Measurements from ENCODE around the gene MND1. TPM values are rescaled to one million over a fixed set of nuclear protein-coding genes. Genes with fewer than 3 reads are reported as not detected.

MND1 gene
- total RNA-seq, 1 donor from 2014 or later, result 1.00 TPM

- Histone ChIP-seq H3K4me1 (ENCODE audit: insufficient read depth, low read length) (peaks cover 18% of the 10 kb centered on the region), H3K27ac (ENCODE audit: low read depth, low read length) (peak overlapping the region; percentile 73), H4K20me1 (ENCODE audit: insufficient read depth, low read length) (no peaks in the 10 kb centered on the region), H3K4me2 (ENCODE audit: low read length) (peak overlapping the region; percentile 91), H3K4me3 (ENCODE audit: insufficient read depth, low read depth, low read length) (peak overlapping the region; percentile 74), H2AFZ (ENCODE audit: low read depth, low read length) (peak overlapping the region; percentile 90), H3K9me3 (ENCODE audit: insufficient read depth, low read depth, low read length) (no peaks in the 10 kb centered on the region), H3K36me3 (ENCODE audit: insufficient read depth, low read length) (no peaks in the 10 kb centered on the region), H3K27me3 (ENCODE audit: insufficient read depth, low read length) (no peaks in the 10 kb centered on the region), H3K79me2 (ENCODE audit: insufficient read depth, low read length) (peaks cover 4% of the 10 kb centered on the region), H3K9ac (ENCODE audit: low read length) (peak overlapping the region; percentile 88)
- H3K27ac Mint-ChIP-seq (ENCODE audit: unreplicated experiment), result peak overlapping the region; percentile 16
- H3K4me1 Mint-ChIP-seq (ENCODE audit: low read depth, unreplicated experiment), result peaks cover 22% of the 10 kb centered on the region
- H3K27me3 Mint-ChIP-seq (ENCODE audit: low read depth, unreplicated experiment), result no peaks in the 10 kb centered on the region
- TF ChIP-seq EZH2 (IDR thresholded peaks at IDR 0.05; ENCODE audit: insufficient read depth, low read length) (no peak), CTCF (IDR thresholded peaks at IDR 0.05; ENCODE audit: insufficient read depth, low read depth, low read length) (no peak)
- FAIRE-seq (no peak), DNase-seq (ENCODE audit: low read depth) (peak; percentile 45)
- peak overlapping the region; percentile 91 for H3K4me3 Mint-ChIP-seq (ENCODE audit: unreplicated experiment)
- H3K36me3 Mint-ChIP-seq (ENCODE audit: low read depth, unreplicated experiment), result no peaks in the 10 kb centered on the region
- no peaks in the 10 kb centered on the region for H3K9me3 Mint-ChIP-seq (ENCODE audit: unreplicated experiment)
These were observed 809 bp downstream of the MND1 start for GRCh38 chr4:153345012-153345981.

DNA sequence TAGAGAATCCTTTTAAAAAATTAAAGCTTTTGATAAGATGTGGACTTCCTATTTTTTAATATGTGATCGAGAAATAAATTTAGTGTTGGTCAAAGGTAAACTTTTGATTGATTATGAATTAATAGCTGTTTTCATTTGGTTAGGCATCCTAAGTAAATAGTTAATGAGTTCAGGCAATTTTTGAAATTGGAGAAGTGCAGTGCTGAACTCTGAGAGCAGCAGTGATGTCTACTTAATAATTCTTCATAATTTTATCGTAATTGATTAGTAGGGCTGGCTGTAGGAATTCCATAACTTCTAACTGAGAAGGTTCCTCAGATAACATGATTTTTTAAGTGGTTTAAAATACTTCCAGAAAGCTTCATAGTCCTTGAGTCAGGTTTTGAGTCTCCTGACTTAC lies 1.5 kb downstream of the MND1 start:
- peaks cover 18% of the 10 kb centered on the region for H3K4me1 ChIP-seq (ENCODE audit: insufficient read depth, low read length)
- Mint-ChIP-seq H3K36me3 (ENCODE audit: low read depth, unreplicated experiment) (no peaks in the 10 kb centered on the region), H3K27me3 (ENCODE audit: low read depth, unreplicated experiment) (no peaks in the 10 kb centered on the region), H3K27ac (ENCODE audit: unreplicated experiment) (no peak overlapping the region), H3K9me3 (ENCODE audit: unreplicated experiment) (no peaks in the 10 kb centered on the region), H3K4me3 (ENCODE audit: unreplicated experiment) (peak overlapping the region; percentile 91), H3K4me1 (ENCODE audit: low read depth, unreplicated experiment) (peaks cover 22% of the 10 kb centered on the region)
- DNase-seq (ENCODE audit: low read depth) (no peak), FAIRE-seq (no peak)
- peak overlapping the region; percentile 74 for H3K4me3 ChIP-seq (ENCODE audit: insufficient read depth, low read depth, low read length)
- H2AFZ ChIP-seq (ENCODE audit: low read depth, low read length), result no peak overlapping the region
- no peak for TF ChIP-seq EZH2 (IDR thresholded peaks at IDR 0.05; ENCODE audit: insufficient read depth, low read length)
- TF ChIP-seq CTCF (IDR thresholded peaks at IDR 0.05; ENCODE audit: insufficient read depth, low read depth, low read length), result no peak
- H3K4me2 ChIP-seq (ENCODE audit: low read length), result peak overlapping the region; percentile 91
- H3K36me3 ChIP-seq (ENCODE audit: insufficient read depth, low read length), result no peaks in the 10 kb centered on the region
- H3K79me2 ChIP-seq (ENCODE audit: insufficient read depth, low read length), result peaks cover 4% of the 10 kb centered on the region
- no peaks in the 10 kb centered on the region for H3K27me3 ChIP-seq (ENCODE audit: insufficient read depth, low read length)
- no peaks in the 10 kb centered on the region for H3K9me3 ChIP-seq (ENCODE audit: insufficient read depth, low read depth, low read length)
- H3K27ac ChIP-seq (ENCODE audit: low read depth, low read length), result no peak overlapping the region
- H4K20me1 ChIP-seq (ENCODE audit: insufficient read depth, low read length), result no peaks in the 10 kb centered on the region
- peak overlapping the region; percentile 88 for H3K9ac ChIP-seq (ENCODE audit: low read length)

DNA sequence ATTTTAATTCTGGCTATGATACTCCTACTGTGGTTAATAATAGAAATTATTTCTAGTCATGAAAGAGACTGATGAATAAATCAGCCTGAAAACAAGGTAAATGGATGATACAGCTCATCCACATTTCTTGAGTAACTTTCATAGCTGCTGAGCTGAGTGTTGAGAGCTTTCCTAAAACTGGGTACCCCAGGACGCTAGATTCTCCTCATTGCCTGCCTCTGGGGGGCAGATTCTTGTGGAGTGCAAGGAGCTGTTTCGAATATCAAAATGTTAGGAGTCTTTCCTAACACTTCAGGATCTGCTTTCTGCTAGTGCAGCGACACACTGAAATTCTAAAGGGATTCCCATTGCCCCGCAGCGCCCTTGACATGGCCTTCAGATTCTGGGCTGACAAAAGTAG lies 2.1 kb downstream of the MND1 start:
- H3K4me2 ChIP-seq (ENCODE audit: low read length), result no peak overlapping the region
- no peak for FAIRE-seq

More for the DNA sequence above, 2.1 kb downstream of the MND1 start:
- no peak overlapping the region for H3K27ac ChIP-seq (ENCODE audit: low read depth, low read length)
- peaks cover 18% of the 10 kb centered on the region for H3K4me1 Mint-ChIP-seq (ENCODE audit: low read depth, unreplicated experiment)
- no peak overlapping the region for H3K9ac ChIP-seq (ENCODE audit: low read length)
- no peak overlapping the region for H2AFZ ChIP-seq (ENCODE audit: low read depth, low read length)
- peaks cover 4% of the 10 kb centered on the region for H3K79me2 ChIP-seq (ENCODE audit: insufficient read depth, low read length)
- no peaks in the 10 kb centered on the region for H3K27me3 Mint-ChIP-seq (ENCODE audit: low read depth, unreplicated experiment)
- H4K20me1 ChIP-seq (ENCODE audit: insufficient read depth, low read length), result no peaks in the 10 kb centered on the region
- no peak overlapping the region for H3K4me3 ChIP-seq (ENCODE audit: insufficient read depth, low read depth, low read length)
- H3K27me3 ChIP-seq (ENCODE audit: insufficient read depth, low read length), result no peaks in the 10 kb centered on the region
- peaks cover 16% of the 10 kb centered on the region for H3K4me1 ChIP-seq (ENCODE audit: insufficient read depth, low read length)
- H3K27ac Mint-ChIP-seq (ENCODE audit: unreplicated experiment), result no peak overlapping the region
- H3K4me3 Mint-ChIP-seq (ENCODE audit: unreplicated experiment), result no peak overlapping the region
- H3K9me3 ChIP-seq (ENCODE audit: insufficient read depth, low read depth, low read length), result no peaks in the 10 kb centered on the region
- no peak for DNase-seq (ENCODE audit: low read depth)
- H3K36me3 ChIP-seq (ENCODE audit: insufficient read depth, low read length), result no peaks in the 10 kb centered on the region
- TF ChIP-seq CTCF (IDR thresholded peaks at IDR 0.05; ENCODE audit: insufficient read depth, low read depth, low read length) (no peak), EZH2 (IDR thresholded peaks at IDR 0.05; ENCODE audit: insufficient read depth, low read length) (no peak)
- no peaks in the 10 kb centered on the region for H3K36me3 Mint-ChIP-seq (ENCODE audit: low read depth, unreplicated experiment)
- H3K9me3 Mint-ChIP-seq (ENCODE audit: unreplicated experiment), result no peaks in the 10 kb centered on the region

Data from astrocyte (in vitro differentiated cells and primary cell).